ENCODE results near the gene SLC7A5. TPM values are rescaled to one million over a fixed set of nuclear protein-coding genes. Genes with fewer than 3 reads are reported as not detected.
A peak's percentile ranks its signal among the peaks of the same experiment; 100 is the strongest.
"Not testable (repeated sequence)": the region's sequence is repeated elsewhere in the genome, so short reads cannot be mapped to it uniquely, and the experiment has no call there.

The SLC7A5 gene
- total RNA-seq, 1 donor = 42.8 TPM

DNA sequence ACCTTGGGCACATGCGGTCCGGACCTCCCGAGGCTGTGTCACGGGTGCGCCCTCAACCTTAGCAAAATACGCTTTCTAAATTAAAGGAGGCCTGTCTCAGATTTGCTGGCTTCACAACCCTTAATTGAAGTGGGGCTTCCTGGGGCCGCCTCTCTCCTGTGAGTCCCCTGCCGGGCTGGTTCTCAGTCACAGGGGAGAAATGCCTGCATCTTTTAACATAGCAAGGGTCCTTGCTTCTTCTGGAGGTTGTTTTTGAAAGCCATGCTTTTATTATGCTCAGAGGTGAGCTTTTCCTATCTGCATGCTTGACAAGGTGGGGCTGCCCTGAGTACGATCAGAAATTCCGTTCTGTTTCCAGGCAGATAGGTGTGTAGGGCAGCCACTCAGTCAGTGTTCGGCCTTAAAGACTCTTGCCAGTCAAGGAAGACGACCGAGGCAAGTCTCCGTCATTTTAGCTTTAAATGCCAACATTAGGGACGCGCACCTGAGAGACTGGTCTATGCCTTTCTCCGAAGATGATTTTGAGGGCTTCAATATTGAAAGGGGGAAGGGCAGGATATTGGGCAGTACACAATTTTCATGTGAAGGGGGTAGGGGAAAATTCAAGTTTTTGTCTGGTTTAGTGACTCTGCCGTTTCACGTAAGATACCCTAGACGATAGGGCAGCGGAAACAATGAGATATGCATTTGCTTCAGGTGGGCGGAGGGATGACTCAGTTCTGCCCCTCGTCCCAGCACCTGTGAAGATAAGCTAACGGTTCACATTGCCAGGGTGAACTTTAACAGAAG, 5.5 kb upstream of the SLC7A5 start:
- no peak for DNase-seq (ENCODE audit: low read depth)
- H3K4me3 ChIP-seq (ENCODE audit: low read depth, low read length) = no peak overlapping the region
- TF ChIP-seq, protein P1, sequence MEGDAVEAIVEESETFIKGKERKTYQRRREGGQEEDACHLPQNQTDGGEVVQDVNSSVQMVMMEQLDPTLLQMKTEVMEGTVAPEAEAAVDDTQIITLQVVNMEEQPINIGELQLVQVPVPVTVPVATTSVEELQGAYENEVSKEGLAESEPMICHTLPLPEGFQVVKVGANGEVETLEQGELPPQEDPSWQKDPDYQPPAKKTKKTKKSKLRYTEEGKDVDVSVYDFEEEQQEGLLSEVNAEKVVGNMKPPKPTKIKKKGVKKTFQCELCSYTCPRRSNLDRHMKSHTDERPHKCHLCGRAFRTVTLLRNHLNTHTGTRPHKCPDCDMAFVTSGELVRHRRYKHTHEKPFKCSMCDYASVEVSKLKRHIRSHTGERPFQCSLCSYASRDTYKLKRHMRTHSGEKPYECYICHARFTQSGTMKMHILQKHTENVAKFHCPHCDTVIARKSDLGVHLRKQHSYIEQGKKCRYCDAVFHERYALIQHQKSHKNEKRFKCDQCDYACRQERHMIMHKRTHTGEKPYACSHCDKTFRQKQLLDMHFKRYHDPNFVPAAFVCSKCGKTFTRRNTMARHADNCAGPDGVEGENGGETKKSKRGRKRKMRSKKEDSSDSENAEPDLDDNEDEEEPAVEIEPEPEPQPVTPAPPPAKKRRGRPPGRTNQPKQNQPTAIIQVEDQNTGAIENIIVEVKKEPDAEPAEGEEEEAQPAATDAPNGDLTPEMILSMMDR (IDR thresholded peaks at IDR 0.05; ENCODE audit: insufficient read depth, low read length) = no peak

DNA sequence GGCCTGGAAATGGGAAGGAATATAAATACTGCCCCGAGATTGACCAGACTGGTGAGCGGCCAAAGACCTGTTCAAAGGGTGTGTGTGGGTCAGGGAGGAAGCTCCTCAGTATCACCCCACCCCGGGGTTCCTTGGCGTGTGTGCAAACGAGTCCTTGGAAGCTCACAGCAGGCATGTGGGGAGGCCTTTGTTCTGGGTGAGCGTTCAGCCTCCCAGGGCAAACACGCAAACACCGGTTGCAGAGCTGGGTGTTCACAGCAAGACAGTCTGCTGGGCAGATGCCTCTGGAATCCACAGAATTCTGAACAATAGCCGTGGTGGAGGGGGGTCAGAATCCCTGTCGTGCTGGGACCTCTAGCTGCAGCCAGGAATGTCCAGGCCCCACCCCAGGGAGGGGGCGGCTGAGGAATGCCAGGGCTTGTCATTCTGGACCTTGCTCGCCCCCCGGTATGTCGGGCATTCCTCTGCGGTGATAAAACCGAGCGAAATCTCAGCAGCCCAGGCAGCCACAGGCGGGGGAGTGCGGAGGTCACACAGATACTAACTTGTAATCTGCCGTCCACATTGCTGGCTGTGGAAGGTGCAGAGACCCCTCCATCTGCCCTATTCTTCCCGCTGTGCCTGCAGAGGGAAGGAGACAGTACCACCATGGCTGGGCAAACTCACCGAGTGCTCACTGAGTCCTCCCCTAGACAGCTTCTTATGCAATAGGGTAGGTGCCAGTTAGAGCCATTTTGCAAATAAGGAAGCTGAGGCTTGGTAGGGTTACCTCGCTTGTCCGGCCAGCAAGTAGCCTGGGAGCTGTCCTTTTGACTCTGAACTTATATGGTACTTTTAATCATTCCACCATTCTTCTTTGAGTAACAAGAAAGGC, 1.3 kb upstream of the SLC7A5 start:
- H3K4me3 ChIP-seq (ENCODE audit: low read depth, low read length) = not testable (repeated sequence)
- peak; percentile 50 for DNase-seq (ENCODE audit: low read depth)

DNA sequence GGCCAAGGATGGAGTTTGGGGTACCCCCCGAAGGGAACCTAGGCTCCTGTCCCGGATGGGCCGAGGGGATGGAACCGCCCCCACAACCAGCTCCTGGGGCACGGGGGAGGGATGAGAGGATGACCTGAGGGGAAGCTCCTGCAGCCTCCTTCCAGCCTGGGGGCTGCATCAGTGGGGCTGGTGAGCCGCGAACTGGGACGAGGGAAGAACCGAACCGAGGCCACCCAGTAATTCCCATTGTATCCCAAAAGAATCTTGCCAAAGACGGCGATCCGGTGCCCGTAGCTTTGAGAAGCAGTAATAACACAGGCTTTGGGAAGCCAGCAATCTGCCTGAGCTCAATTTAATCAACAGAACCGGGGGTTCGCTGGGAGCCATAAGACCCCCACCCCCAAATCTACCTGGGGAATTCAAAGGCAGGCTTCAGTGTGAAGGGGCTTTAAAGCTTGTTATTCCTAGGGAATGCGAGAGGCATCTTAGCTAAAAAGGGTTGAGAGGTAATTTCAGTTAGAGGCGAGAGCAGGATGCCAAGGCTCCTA, 641 bp upstream of the SLC7A5 start:
- not testable (repeated sequence) for DNase-seq (ENCODE audit: low read depth); H3K4me3 ChIP-seq (ENCODE audit: low read depth, low read length)

DNA sequence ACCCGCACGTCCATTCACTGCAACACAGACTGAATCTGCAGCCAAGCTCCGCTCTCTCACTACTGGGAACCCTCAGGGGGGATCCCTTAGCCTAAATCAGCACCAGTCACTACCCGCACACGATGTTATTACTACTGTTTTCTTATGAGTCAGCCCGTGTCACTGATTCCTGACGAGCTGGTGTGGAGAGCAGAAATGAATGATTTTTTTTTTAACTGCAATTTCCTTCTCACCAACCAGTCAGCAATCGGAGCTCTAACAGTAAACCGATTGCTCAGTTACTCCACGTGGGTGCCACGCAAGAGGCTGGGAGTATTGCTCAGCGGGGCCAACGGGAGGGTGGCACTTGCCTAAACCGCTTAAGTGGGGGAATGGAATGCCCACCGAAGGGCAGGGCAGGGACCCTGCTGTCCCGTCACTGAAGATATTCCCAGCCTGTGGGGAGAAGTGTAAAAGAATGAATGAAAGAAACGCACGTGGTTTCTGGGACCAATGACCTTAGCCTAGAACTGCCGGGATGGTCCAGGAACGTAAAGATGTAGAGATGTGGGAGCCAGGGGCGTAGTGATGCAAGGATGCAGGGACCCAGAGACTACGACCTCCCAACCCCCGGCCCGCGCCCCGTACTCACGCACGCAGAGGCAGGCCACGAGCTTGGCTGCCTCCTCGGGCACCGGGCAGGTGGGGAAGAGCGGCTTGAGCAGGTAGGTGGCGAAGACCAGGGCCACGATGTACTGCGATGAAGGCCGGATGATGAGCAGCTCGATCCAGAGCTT, 865 bp downstream of the SLC7A5 start:
- peak; percentile 83 for DNase-seq (ENCODE audit: low read depth)
- H3K4me3 ChIP-seq (ENCODE audit: low read depth, low read length) = peak overlapping the region; percentile 77

DNA sequence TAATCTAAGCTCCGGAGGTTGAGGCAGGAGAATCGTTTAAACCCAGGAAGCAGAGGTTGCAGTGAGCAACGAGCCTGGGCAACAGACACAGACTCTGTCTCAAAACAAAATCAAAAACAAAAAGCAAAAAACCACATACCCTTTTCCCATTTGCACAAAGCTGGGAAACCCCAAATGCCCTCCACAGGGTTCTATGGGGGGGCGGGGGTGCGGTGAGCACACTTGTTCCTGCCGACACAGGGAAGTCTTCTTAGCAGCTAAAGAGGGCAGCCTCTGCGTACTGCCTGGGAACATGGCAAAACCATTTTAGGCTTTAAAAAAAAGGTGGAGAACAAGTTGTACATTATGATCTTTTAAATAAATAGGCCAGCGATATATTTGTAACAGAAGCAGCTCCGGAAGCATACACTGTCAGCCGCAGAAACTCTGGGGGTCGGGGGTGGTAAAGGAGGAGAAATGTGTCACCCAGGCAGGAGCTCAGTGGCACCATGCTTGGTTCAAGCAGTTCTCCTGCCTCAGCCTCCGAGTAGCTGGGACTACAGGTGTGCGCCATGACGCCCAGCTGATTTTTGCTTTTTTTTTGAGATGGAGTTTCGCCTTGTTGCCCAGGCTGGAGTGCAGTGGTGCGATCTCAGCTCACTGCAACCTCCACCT, 3.3 kb downstream of the SLC7A5 start:
- H3K4me3 ChIP-seq (ENCODE audit: low read depth, low read length) = peak overlapping the region; percentile 41
- DNase-seq (ENCODE audit: low read depth) = not testable (repeated sequence)

DNA sequence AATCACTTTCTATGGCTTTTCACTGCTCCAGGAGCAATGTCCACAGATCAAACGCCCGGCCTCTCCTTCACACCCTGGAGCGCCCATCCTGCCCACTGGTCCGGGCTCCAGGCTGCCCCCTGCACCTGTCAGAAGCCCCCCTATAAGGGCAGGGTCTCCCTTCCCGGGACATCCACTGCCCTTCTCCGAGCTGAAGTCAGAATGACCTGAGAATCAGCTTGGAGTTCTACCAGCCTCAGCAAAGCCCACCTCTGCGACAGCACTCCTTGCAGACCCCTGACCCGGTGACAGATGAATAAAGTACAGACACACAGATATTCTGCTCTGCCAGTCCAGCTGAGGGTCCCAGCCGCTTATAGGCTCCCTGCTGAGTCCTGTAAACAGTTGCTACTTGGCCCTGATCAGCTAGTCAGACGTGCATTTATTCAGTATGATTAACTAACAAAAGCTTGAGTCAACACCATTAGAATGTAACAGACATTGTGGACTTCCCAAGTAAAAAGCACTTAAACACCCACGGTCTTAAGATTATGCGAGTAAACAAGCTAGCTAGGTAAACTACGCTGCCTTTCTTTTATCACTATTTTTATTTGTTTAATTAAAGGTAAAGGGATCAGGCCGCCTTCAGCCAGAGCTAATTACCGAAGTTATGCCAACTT, 4.8 kb downstream of the SLC7A5 start:
- peak; percentile 24 for DNase-seq (ENCODE audit: low read depth)

DNA sequence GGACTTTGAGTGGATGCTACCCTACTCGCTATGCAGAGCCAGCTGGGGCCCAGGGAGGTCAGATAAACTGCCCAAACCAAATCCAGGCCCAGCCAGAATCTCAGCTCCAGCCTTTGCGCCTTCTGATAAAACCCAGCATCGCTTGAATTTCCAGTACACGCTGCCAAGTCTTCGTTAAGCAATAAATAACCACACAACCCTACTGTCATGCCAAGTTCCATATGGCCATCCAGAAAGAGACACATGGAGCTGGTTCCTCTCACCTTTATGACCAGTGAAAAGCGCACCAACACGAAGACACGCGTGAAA, 6.0 kb downstream of the SLC7A5 start:
- not testable (repeated sequence) for H3K4me3 ChIP-seq (ENCODE audit: low read depth, low read length); DNase-seq (ENCODE audit: low read depth)

More for the DNA sequence above, 4.8 kb downstream of the SLC7A5 start:
- H3K4me3 ChIP-seq (ENCODE audit: low read depth, low read length) = no peak overlapping the region
- TF ChIP-seq, protein P1 (IDR thresholded peaks at IDR 0.05; ENCODE audit: insufficient read depth, low read length) = no peak

DNA sequence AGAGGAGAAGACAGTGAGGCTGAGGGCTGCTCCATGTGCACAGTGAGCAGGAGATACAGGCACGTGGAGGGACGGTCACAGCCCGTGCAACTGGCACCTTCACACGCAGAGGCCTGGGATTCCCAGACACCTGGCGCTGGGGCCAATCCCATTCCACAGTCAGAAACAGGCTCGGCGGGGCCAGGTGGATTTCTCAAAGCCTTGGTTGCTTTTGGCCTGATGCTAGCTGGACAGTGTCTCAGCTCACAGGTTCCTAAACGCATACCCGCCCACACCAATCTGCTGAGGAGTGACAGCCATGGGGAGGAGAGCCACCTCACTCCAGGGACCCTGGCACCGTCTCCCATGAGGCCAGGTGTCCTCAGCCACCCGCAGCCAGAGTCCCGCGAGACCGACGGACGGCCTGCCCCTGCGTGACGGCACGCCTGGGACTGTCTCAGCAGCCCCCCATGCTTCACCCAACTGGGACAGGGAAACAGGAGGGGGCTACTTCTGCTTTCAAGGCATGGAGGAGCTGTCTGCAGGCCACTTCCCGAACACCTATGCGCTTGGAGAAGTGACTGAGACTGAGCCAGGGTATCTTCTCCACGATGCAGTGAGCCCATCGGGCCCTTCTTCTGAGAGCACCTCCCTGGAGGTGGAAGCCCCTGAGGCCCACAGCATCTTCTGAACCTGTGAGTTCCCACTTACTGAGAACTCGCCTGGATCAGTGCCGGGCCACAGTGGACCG, 6.5 kb downstream of the SLC7A5 start:
- not testable (repeated sequence) for H3K4me3 ChIP-seq (ENCODE audit: low read depth, low read length); DNase-seq (ENCODE audit: low read depth)

DNA sequence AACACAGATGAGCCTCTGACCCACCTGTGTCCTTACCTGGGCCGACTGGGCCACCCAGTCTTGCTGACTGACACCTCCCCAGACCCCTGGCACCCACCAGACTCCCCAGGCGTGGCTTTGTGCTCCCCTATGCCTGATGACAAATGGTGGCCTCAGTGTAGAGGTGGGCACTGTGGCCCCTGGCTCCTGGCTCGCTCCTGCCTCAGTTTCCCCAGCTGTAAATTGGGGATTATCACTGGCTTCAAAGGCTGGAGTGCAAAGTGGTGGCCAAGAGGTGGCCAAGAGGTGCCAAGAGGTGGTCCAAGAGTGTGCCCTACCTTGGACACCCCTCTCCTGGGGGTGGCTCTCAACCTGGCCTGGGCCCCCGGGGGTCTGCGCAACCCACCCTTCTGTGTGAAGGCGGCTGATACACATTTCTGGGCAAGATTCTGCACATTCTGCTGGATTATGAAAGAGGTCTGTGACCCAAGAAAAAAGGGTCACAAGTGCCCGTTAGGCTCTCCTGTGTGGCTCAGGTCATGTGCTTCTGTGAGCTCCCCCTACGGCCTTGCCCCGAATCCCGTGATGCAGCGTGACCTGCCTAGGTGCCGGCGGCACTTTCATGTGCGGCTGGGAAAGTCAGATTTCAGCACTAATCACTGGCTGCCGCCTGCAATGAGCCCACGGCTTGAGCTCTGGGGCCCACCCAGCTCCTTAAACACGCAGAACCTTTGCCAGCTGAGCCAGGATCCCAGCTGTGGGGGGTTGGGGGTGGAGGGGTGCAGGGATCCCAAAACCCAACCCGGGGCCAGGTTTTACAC, 7.8 kb downstream of the SLC7A5 start:
- H3K4me3 ChIP-seq (ENCODE audit: low read depth, low read length); DNase-seq (ENCODE audit: low read depth): not testable (repeated sequence)

All from fibroblast of the aortic adventitia (primary cell).